ENCODE results near the gene LRMDA.

- no peak for TF ChIP-seq HIC2 (CRISPR knock-in tag; IDR thresholded peaks at IDR 0.05; ENCODE audit: low read depth)
- no peak for TF ChIP-seq ZNF180 (CRISPR knock-in tag; IDR thresholded peaks at IDR 0.05; ENCODE audit: borderline replicate concordance, low read depth)
- no peak for TF ChIP-seq HNF4G (IDR thresholded peaks at IDR 0.05; ENCODE audit: borderline replicate concordance, low read depth, low read length)
- no peak for TF ChIP-seq HNF4G (CRISPR knock-in tag; IDR thresholded peaks at IDR 0.05; ENCODE audit: borderline replicate concordance, low read depth)
- no peak for TF ChIP-seq HCFC1 (IDR thresholded peaks at IDR 0.05; ENCODE audit: low read depth, low read length)
- no peak for TF ChIP-seq XBP1 (CRISPR knock-in tag; IDR thresholded peaks at IDR 0.05)
- no peak for TF ChIP-seq GABPA (IDR thresholded peaks at IDR 0.05; ENCODE audit: low read depth, low read length)
- no peak for TF ChIP-seq GABPA (CRISPR knock-in tag; IDR thresholded peaks at IDR 0.05; ENCODE audit: low read depth)
- no peak for TF ChIP-seq CTCF (CRISPR knock-in tag; IDR thresholded peaks at IDR 0.05)
- no peak for TF ChIP-seq KAT8 (CRISPR knock-in tag; IDR thresholded peaks at IDR 0.05)
- no peak for TF ChIP-seq ZNF280B (CRISPR knock-in tag; IDR thresholded peaks at IDR 0.05; ENCODE audit: borderline replicate concordance)
- TF ChIP-seq YY1 (IDR thresholded peaks at IDR 0.05; ENCODE audit: insufficient read depth, insufficient replicate concordance, low read depth, low read length) = no peak
- no peak for TF ChIP-seq POLR2AphosphoS5 (IDR thresholded peaks at IDR 0.05; ENCODE audit: low read depth, low read length)
- no peak for TF ChIP-seq RAD21 (CRISPR knock-in tag; IDR thresholded peaks at IDR 0.05)
- no peak for TF ChIP-seq TEAD2 (CRISPR knock-in tag; IDR thresholded peaks at IDR 0.05)
Measured at GRCh38 chr10:75959912-75960311, 528.5 kb downstream of the LRMDA start.

Data from HepG2 (cell line).